OCI-LY3 (cell line): ENCODE data around the gene SCFD1.

Source experiments
- H2AFZ ChIP-seq: fragments of 200-600, 300-600 bp; shearing (Covaris generic); 2 replicates; pipeline ENCODE4 v1.6.0; 2014; ENCODE audit warnings: antibody characterized with exemption, low read depth, low read length
- H3K27ac ChIP-seq: fragments of 200-600, 300-600 bp; sonication (generic); 2 replicates; pipeline ENCODE4 v1.5.1; 2014; ENCODE audit warnings: mild to moderate bottlenecking, low read length, moderate library complexity, mixed read lengths
- H3K27me3 ChIP-seq: fragments of 200-600, 300-600 bp; sonication (generic); 2 replicates; pipeline ENCODE4 v1.6.1; 2014; ENCODE audit warnings: low read depth, low read length, mixed read lengths
- H3K36me3 ChIP-seq: fragments of 200-600, 300-600 bp; sonication (generic); replicated peaks from 2 replicates; pipeline ENCODE3; 2014; ENCODE audit warnings: low read depth, low read length, mixed read lengths
- H3K4me1 ChIP-seq: fragments of 300-600, 200-600 bp; sonication (generic); 2 replicates; pipeline ENCODE4 v1.6.1; 2014; ENCODE audit warnings: low read length, mixed read lengths
- H3K4me2 ChIP-seq: fragments of 200-600, 300-600 bp; sonication (generic); 2 replicates; pipeline ENCODE4 v1.6.1; 2014; ENCODE audit warnings: low read length, mixed read lengths
- H3K4me3 ChIP-seq: fragments of 300-600, 200-600 bp; sonication (generic); 2 replicates; pipeline ENCODE4 v1.5.1; 2014; ENCODE audit warnings: antibody characterized with exemption, mild to moderate bottlenecking, low read length, moderate library complexity
- H3K79me2 ChIP-seq: fragments of 300-600, 200-600 bp; shearing (Covaris generic); 2 replicates; pipeline ENCODE4 v1.6.1; 2014; ENCODE audit warnings: mild to moderate bottlenecking, low read length, mixed read lengths
- H3K9ac ChIP-seq: fragments of 300-600, 200-600 bp; shearing (Covaris generic); 2 replicates; pipeline ENCODE4 v1.6.0; 2014; ENCODE audit warnings: mild to moderate bottlenecking, low read length, moderate library complexity
- H3K9me3 ChIP-seq: fragments of 200-600, 300-600 bp; shearing (Covaris generic); 2 replicates; pipeline ENCODE4 v1.6.1; 2014; ENCODE audit warnings: low read length, mixed read lengths; ENCODE audit not compliant: insufficient read depth
- H4K20me1 ChIP-seq: fragments of 200-600, 300-600 bp; sonication (generic); 2 replicates; pipeline ENCODE4 v1.6.1; 2016; ENCODE audit warnings: low read length, mixed read lengths; ENCODE audit not compliant: insufficient read depth
- CTCF ChIP-seq: fragments of 200-600, 300-600 bp; sonication (generic); IDR thresholded peaks from 2 replicates; pipeline ENCODE4 v1.5.1; 2014; ENCODE audit warnings: antibody characterized with exemption, low read length, low read depth
- EZH2phosphoT487 ChIP-seq: fragments of 200-600 bp; shearing (Covaris generic); IDR thresholded peaks from 2 replicates; pipeline ENCODE4 v1.6.1; 2018; ENCODE audit warnings: antibody characterized with exemption, mixed run types, low read depth

SCFD1 gene

DNA sequence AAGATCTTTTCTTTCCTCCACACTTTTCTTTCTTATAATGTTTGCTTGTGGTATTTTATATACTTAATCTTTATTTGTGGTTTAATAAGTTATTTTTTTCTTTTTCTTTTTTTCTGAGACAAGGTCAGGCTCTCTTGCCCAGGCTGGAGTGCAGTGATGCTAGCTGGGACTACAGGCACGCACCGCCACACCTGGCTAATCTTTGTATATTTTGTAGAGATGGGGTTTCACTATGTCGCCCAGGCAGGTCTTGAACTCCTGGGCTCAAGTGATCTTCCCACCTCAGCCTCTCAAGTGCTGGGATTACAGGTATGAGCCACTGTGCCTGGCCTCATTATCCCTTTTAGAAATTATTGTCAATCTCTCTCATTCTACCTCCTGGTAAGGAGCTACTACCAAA lies 87.1 kb downstream of the SCFD1 start:
- Histone ChIP-seq H3K4me3 (no peak overlapping the region), H3K27me3 (no peaks in the 10 kb centered on the region), H3K36me3 (peaks cover 2% of the 10 kb centered on the region), H3K27ac (no peak overlapping the region), H3K4me2 (no peak overlapping the region), H3K79me2 (no peaks in the 10 kb centered on the region), H3K9me3 (no peaks in the 10 kb centered on the region), H3K9ac (no peak overlapping the region), H4K20me1 (no peaks in the 10 kb centered on the region), H3K4me1 (no peaks in the 10 kb centered on the region), H2AFZ (no peak overlapping the region)
- TF ChIP-seq CTCF (no peak), EZH2phosphoT487 (no peak)

GRCh38 chr14:30710876-30711275 lies 88.8 kb downstream of the SCFD1 start:
- Histone ChIP-seq H3K9me3 (no peaks in the 10 kb centered on the region), H3K36me3 (no peaks in the 10 kb centered on the region), H3K27me3 (no peaks in the 10 kb centered on the region), H3K79me2 (no peaks in the 10 kb centered on the region), H3K4me2 (no peak overlapping the region), H2AFZ (no peak overlapping the region), H3K27ac (no peak overlapping the region), H3K9ac (no peak overlapping the region), H3K4me1 (no peaks in the 10 kb centered on the region), H3K4me3 (no peak overlapping the region), H4K20me1 (no peaks in the 10 kb centered on the region)
- TF ChIP-seq CTCF (no peak), EZH2phosphoT487 (no peak)

- H3K36me3 ChIP-seq: peaks cover 5% of the 10 kb centered on the region
- no peak overlapping the region for H3K27ac ChIP-seq
- no peak overlapping the region for H3K4me2 ChIP-seq
- H3K4me1 ChIP-seq: no peaks in the 10 kb centered on the region
- H3K4me3 ChIP-seq: no peak overlapping the region
- no peak overlapping the region for H3K9ac ChIP-seq
- no peaks in the 10 kb centered on the region for H3K79me2 ChIP-seq
- no peak overlapping the region for H2AFZ ChIP-seq
- no peaks in the 10 kb centered on the region for H3K9me3 ChIP-seq
- no peaks in the 10 kb centered on the region for H3K27me3 ChIP-seq
- H4K20me1 ChIP-seq: 0 out of 2 replicates have a peak, but pooled peaks cover 4% of the 10 kb centered on the region
- no peak for TF ChIP-seq EZH2phosphoT487
- TF ChIP-seq CTCF: no peak
These were observed 97.0 kb downstream of the SCFD1 start for GRCh38 chr14:30719137-30719536.

GRCh38 chr14:30725763-30726162 lies 103.6 kb downstream of the SCFD1 start:
- no peak overlapping the region for H3K4me2 ChIP-seq
- no peak overlapping the region for H3K9ac ChIP-seq
- no peak overlapping the region for H3K27ac ChIP-seq
- no peaks in the 10 kb centered on the region for H3K9me3 ChIP-seq
- no peaks in the 10 kb centered on the region for H3K79me2 ChIP-seq
- TF ChIP-seq CTCF: no peak
- TF ChIP-seq EZH2phosphoT487: no peak
- H3K27me3 ChIP-seq: no peaks in the 10 kb centered on the region
- no peak overlapping the region for H3K4me3 ChIP-seq
- peaks cover 23% of the 10 kb centered on the region for H3K36me3 ChIP-seq
- H4K20me1 ChIP-seq: no peaks in the 10 kb centered on the region
- no peak overlapping the region for H2AFZ ChIP-seq
- H3K4me1 ChIP-seq: no peaks in the 10 kb centered on the region
